ENCODE results near the gene CHEK2.

The CHEK2 gene

DNA sequence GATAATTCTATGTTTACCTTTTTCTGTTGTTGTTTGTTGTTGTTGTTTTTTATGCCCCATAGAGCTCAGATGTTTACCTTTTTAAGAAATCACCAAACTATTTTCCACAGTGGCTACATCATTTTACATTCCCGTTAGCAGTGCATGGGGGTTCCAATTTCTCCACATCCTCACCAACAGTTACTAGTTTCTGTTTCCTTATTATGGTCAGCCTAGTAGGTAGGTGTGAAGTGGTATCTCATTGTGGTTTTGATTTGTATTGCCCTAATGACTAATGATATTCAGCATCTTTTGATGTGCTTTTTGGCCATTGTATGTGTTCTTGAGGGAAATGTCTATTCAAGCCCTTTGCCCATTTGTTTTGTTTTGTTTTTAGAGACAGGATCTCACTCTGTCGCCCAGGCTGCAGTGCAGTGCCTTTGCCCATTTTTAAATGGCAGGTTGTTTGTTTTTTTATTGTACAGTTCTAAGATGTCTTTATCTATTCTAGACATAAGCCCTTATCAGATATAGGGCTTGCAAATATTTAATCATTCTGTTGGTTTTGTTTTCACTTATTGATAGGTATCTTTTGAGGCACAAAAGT, 27.5 kb downstream of the CHEK2 start:
- TF ChIP-seq CTCF (IDR thresholded peaks at IDR 0.05; ENCODE audit: borderline replicate concordance, extremely low read depth, low read length, poor library complexity, severe bottlenecking), result no peak
- TF ChIP-seq EZH2 (IDR thresholded peaks at IDR 0.05; ENCODE audit: borderline replicate concordance, low read depth, low read length, severe bottlenecking), result no peak
- DNase-seq, result no peak
- peaks cover 66% of the 10 kb centered on the region for H3K36me3 ChIP-seq (ENCODE audit: insufficient read depth, low read length)

GRCh38 chr22:28711820-28712777, 29.5 kb downstream of the CHEK2 start:
- H2AFZ ChIP-seq (ENCODE audit: low read depth, low read length), result no peak overlapping the region
- H3K4me3 ChIP-seq (ENCODE audit: low read depth in 1 of 2, low read length in 2 of 2), result no peak overlapping the region
- TF ChIP-seq EZH2 (IDR thresholded peaks at IDR 0.05; ENCODE audit: borderline replicate concordance, low read depth, low read length, severe bottlenecking) (no peak), CTCF (IDR thresholded peaks at IDR 0.05; ENCODE audit: borderline replicate concordance, extremely low read depth, low read length, poor library complexity, severe bottlenecking) (no peak)
- H3K9ac ChIP-seq (ENCODE audit: low read depth, low read length), result no peak overlapping the region
- H3K79me2 ChIP-seq (ENCODE audit: insufficient read depth, low read length), result no peaks in the 10 kb centered on the region
- H3K27ac ChIP-seq (ENCODE audit: low read length), result no peak overlapping the region
- DNase-seq, result no peak
- H3K9me3 ChIP-seq (ENCODE audit: insufficient read depth, low read length, severe bottlenecking), result no peaks in the 10 kb centered on the region
- ATAC-seq (ENCODE audit: insufficient read depth, low read depth), result no peak
- no peaks in the 10 kb centered on the region for H3K27me3 ChIP-seq (ENCODE audit: insufficient read depth, low read length, poor library complexity)
- H3K4me2 ChIP-seq (ENCODE audit: insufficient read depth, low read length), result no peak overlapping the region
- H3K36me3 ChIP-seq (ENCODE audit: insufficient read depth, low read length), result peaks cover 66% of the 10 kb centered on the region
- H3K4me1 ChIP-seq (ENCODE audit: insufficient read depth, low read length), result no peaks in the 10 kb centered on the region
- H4K20me1 ChIP-seq (ENCODE audit: insufficient read depth, low read length), result peaks cover 4% of the 10 kb centered on the region; the same call in 1 of the 2 replicates

More for the DNA sequence above, 27.5 kb downstream of the CHEK2 start:
- H3K27ac ChIP-seq (ENCODE audit: low read length), result no peak overlapping the region
- H3K79me2 ChIP-seq (ENCODE audit: insufficient read depth, low read length), result no peaks in the 10 kb centered on the region
- no peaks in the 10 kb centered on the region for H3K4me1 ChIP-seq (ENCODE audit: insufficient read depth, low read length)
- H3K27me3 ChIP-seq (ENCODE audit: insufficient read depth, low read length, poor library complexity), result no peaks in the 10 kb centered on the region
- no peaks in the 10 kb centered on the region for H3K9me3 ChIP-seq (ENCODE audit: insufficient read depth, low read length, severe bottlenecking)
- no peak overlapping the region for H2AFZ ChIP-seq (ENCODE audit: low read depth, low read length)
- H3K4me3 ChIP-seq (ENCODE audit: low read depth in 1 of 2, low read length in 2 of 2), result no peak overlapping the region
- H3K4me2 ChIP-seq (ENCODE audit: insufficient read depth, low read length), result no peak overlapping the region
- no peak for ATAC-seq (ENCODE audit: insufficient read depth, low read depth)
- H4K20me1 ChIP-seq (ENCODE audit: insufficient read depth, low read length), result peaks cover 4% of the 10 kb centered on the region; the same call in 1 of the 2 replicates
- no peak overlapping the region for H3K9ac ChIP-seq (ENCODE audit: low read depth, low read length)

DNA sequence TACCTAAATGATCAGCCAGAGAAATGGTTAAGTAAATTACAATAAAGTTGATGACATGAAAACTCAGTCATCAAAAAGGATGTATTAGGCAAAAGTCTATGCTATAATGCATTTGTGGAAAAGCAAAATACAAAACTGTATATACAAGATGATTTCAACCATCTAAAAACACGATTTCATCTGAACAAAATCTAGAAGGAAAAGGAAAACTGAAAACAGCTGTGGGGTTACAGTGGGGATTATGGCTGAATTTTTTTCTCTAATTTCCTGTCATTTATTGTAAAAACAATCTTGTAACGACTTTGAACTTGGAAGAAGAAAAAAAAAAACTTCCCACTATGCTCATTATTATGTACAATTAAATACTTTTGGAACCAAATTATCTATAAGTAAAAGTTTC, 30.3 kb downstream of the CHEK2 start:
- Histone ChIP-seq H3K27ac (ENCODE audit: low read length) (no peak overlapping the region), H2AFZ (ENCODE audit: low read depth, low read length) (no peak overlapping the region), H3K36me3 (ENCODE audit: insufficient read depth, low read length) (peaks cover 69% of the 10 kb centered on the region), H3K4me3 (ENCODE audit: low read depth in 1 of 2, low read length in 2 of 2) (no peak overlapping the region), H3K9me3 (ENCODE audit: insufficient read depth, low read length, severe bottlenecking) (no peaks in the 10 kb centered on the region), H3K27me3 (ENCODE audit: insufficient read depth, low read length, poor library complexity) (no peaks in the 10 kb centered on the region), H4K20me1 (ENCODE audit: insufficient read depth, low read length) (peaks cover 4% of the 10 kb centered on the region; the same call in 1 of the 2 replicates), H3K4me2 (ENCODE audit: insufficient read depth, low read length) (no peak overlapping the region), H3K9ac (ENCODE audit: low read depth, low read length) (no peak overlapping the region), H3K79me2 (ENCODE audit: insufficient read depth, low read length) (no peaks in the 10 kb centered on the region), H3K4me1 (ENCODE audit: insufficient read depth, low read length) (no peaks in the 10 kb centered on the region)
- no peak for TF ChIP-seq EZH2 (IDR thresholded peaks at IDR 0.05; ENCODE audit: borderline replicate concordance, low read depth, low read length, severe bottlenecking)
- TF ChIP-seq CTCF (IDR thresholded peaks at IDR 0.05; ENCODE audit: borderline replicate concordance, extremely low read depth, low read length, poor library complexity, severe bottlenecking), result no peak
- DNase-seq (no peak), ATAC-seq (ENCODE audit: insufficient read depth, low read depth) (no peak)

All from DND-41 (cell line).